MCF 10A (cell line): ENCODE results near the gene CTNNA2. TPM values are rescaled to one million over a fixed set of nuclear protein-coding genes. Genes with fewer than 3 reads are reported as not detected.

Experiments used
- BruUV-seq: library from RNA; stranded (reverse); fragments of 400-500 nt; replicated peaks from 2 replicates; lab custom pipeline; 2021; lab: Mats Ljungman, UMichigan
- CTCF ChIA-PET: fragments of 300-600 bp; sonication (Branson Sonifier 250); formaldehyde crosslinking; extraction: SDS; loops from one replicate; lab custom pipeline; 2021; ENCODE audit warnings: antibody characterized with exemption, inconsistent platforms; lab: Yijun Ruan, JAX
- POLR2A ChIA-PET: fragments of 300-600, 350-650 bp; sonication (Branson Sonifier 250); formaldehyde crosslinking; extraction: SDS; loops from one replicate; lab custom pipeline; 2020; ENCODE audit warnings: antibody characterized with exemption, inconsistent platforms; lab: Yijun Ruan, JAX
- DNase-seq: peaks from one replicate; pipeline ENCODE4 v3.0.0-alpha.2; 2018; ENCODE audit not compliant: unreplicated experiment
- H3K27ac Mint-ChIP-seq: one replicate; pipeline ENCODE4 v1.8.0; 2022; ENCODE audit warnings: mild to moderate bottlenecking, low read depth, mixed read lengths; ENCODE audit not compliant: unreplicated experiment
- H3K27me3 Mint-ChIP-seq: one replicate; pipeline ENCODE4 v1.8.0; 2022; ENCODE audit warnings: mixed read lengths; ENCODE audit not compliant: insufficient read depth, unreplicated experiment
- H3K36me3 Mint-ChIP-seq: one replicate; pipeline ENCODE4 v1.8.0; 2022; ENCODE audit warnings: mild to moderate bottlenecking, moderate library complexity, mixed read lengths; ENCODE audit not compliant: insufficient read depth, unreplicated experiment
- H3K4me1 Mint-ChIP-seq: one replicate; pipeline ENCODE4 v1.8.0; 2022; ENCODE audit warnings: mixed read lengths; ENCODE audit not compliant: insufficient read depth, unreplicated experiment
- H3K4me3 Mint-ChIP-seq: one replicate; pipeline ENCODE4 v1.8.0; 2022; ENCODE audit warnings: mild to moderate bottlenecking, moderate library complexity, mixed read lengths; ENCODE audit not compliant: unreplicated experiment
- H3K9me3 Mint-ChIP-seq: one replicate; pipeline ENCODE4 v1.8.0; 2022; ENCODE audit warnings: mixed read lengths; ENCODE audit not compliant: unreplicated experiment
- intact Hi-C: fragments of 100-400 bp; cut with micrococcal nuclease; formaldehyde crosslinking; loops from 2 replicates; pipeline ENCODE4 v1.14.1; 2022
- total RNA-seq: library from RNA; stranded (reverse); gene quantifications from 2 replicates; pipeline ENCODE4 v1.2.3, GENCODE V29; 2022
- TF ChIP-seq, protein P1 (sequence below): fragments of 200-600 bp; IDR thresholded peaks from one replicate; pipeline ENCODE4 v1.8.0; 2022; ENCODE audit warnings: antibody characterized with exemption, mild to moderate bottlenecking; ENCODE audit not compliant: unreplicated experiment

Gene CTNNA2
- total RNA-seq, 1 experiment from 2014 or later: not detected

DNA sequence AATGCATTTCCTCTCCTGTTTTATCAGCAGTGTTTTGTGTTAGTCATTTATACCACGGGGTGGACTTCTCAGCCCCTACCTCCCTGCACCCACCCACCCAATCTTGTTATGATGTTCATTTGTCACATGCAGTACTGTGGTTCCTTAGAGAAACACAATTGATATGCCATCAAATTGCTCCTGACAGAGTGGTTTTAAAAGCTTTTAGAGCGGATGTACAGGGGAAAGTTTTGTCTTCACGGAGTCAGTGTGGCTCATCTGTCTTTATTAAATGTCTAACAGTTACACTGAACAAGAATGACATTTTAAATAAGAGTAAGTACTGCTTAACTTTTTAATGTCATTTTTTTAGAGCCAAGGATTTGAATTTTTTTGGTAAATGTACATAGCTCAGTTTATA, 634.8 kb downstream of the CTNNA2 start:
- BruUV-seq: no TSS peak
- Mint-ChIP-seq H3K27ac (no peak overlapping the region), H3K4me3 (no peak overlapping the region), H3K4me1 (no peaks in the 10 kb centered on the region), H3K27me3 (no peaks in the 10 kb centered on the region), H3K9me3 (no peaks in the 10 kb centered on the region), H3K36me3 (no peaks in the 10 kb centered on the region)
- POLR2A ChIA-PET: no interaction called here
- no peak for DNase-seq
- TF ChIP-seq, protein P1, sequence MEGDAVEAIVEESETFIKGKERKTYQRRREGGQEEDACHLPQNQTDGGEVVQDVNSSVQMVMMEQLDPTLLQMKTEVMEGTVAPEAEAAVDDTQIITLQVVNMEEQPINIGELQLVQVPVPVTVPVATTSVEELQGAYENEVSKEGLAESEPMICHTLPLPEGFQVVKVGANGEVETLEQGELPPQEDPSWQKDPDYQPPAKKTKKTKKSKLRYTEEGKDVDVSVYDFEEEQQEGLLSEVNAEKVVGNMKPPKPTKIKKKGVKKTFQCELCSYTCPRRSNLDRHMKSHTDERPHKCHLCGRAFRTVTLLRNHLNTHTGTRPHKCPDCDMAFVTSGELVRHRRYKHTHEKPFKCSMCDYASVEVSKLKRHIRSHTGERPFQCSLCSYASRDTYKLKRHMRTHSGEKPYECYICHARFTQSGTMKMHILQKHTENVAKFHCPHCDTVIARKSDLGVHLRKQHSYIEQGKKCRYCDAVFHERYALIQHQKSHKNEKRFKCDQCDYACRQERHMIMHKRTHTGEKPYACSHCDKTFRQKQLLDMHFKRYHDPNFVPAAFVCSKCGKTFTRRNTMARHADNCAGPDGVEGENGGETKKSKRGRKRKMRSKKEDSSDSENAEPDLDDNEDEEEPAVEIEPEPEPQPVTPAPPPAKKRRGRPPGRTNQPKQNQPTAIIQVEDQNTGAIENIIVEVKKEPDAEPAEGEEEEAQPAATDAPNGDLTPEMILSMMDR: no peak
- intact Hi-C loops: no loop called here
- CTCF ChIA-PET: no interaction called here

DNA sequence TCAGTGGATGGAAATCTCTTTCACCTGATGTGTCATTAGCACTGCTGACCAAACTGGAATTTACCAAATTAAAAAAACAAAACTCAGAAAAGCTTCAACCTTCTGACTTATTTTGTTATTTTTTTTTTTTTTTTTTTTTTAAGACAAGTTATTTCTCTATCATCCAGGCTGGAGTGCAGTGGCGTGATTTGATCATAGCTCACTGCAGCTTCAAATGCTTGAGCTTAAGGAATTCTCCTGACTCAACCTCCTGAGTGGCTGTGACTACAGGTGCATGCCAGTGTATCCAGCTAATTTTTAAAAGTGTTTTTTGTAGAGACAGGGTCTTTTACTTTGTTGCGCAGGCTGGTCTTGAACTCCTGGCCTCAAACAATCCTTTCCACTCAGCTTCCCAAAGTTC, 636.1 kb downstream of the CTNNA2 start:
- no peak for DNase-seq
- ChIA-PET CTCF (interaction anchor here (0.6 kb wide), 1 partner anchor 36 kb away, joined by 4 read pairs; no protein-coding TSS in a partner anchor), POLR2A (no interaction called here)
- no TSS peak for BruUV-seq
- Mint-ChIP-seq H3K27me3 (no peaks in the 10 kb centered on the region), H3K9me3 (no peaks in the 10 kb centered on the region), H3K36me3 (no peaks in the 10 kb centered on the region), H3K27ac (no peak overlapping the region), H3K4me3 (no peak overlapping the region), H3K4me1 (no peaks in the 10 kb centered on the region)
- intact Hi-C loops: no loop called here
- TF ChIP-seq, protein P1: no peak

DNA sequence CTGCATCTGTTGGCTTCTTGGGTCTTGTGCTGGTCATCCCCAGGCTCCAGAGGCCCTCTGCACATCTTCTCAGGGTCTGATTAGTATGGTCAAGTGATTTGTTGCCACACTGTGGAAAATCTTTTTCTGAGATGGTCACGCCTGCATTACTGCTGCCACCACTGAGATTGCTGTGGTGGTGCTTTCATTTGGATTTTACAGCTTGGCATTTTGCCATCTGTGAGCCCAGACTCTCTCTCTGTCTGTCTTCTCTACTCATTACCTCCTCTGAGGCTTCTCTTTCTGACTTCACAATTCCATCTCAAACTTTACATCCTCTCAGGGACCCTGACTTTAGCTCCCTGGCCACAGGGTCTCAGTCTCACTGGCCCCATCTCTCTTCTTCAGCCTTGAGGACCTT, 637.1 kb downstream of the CTNNA2 start:
- intact Hi-C loops: no loop called here
- CTCF ChIA-PET: no interaction called here
- BruUV-seq: no TSS peak

DNA sequence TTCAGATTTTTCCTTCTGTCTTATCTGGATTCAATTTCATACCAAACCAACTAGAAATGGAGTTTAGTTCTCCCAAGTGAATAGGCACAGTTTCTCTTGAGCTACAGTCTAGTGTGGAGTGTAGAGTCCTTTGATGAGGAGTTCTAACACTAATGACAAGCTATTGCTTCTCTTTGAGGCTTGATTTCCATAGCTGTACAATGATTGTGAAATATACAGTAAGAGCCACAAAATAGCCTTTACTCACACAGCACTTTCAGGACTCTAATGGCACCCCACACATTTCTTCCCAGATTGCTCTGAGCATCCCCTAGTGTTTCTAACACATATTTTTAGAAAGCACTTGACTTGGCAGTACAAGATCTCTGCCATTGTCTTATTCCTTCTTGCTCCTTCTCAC, 638.4 kb downstream of the CTNNA2 start:
- no peaks in the 10 kb centered on the region for H3K4me1 Mint-ChIP-seq
- BruUV-seq: no TSS peak
- TF ChIP-seq, protein P1: no peak
- H3K36me3 Mint-ChIP-seq: no peaks in the 10 kb centered on the region
- H3K27ac Mint-ChIP-seq: no peak overlapping the region
- no peak overlapping the region for H3K4me3 Mint-ChIP-seq
- ChIA-PET CTCF (no interaction called here), POLR2A (no interaction called here)
- no peaks in the 10 kb centered on the region for H3K27me3 Mint-ChIP-seq
- DNase-seq: no peak
- intact Hi-C loops: no loop called here
- H3K9me3 Mint-ChIP-seq: no peaks in the 10 kb centered on the region

More for the DNA sequence above, 637.1 kb downstream of the CTNNA2 start:
- no peak for DNase-seq
- TF ChIP-seq, protein P1: no peak
- H3K36me3 Mint-ChIP-seq: no peaks in the 10 kb centered on the region
- POLR2A ChIA-PET: no interaction called here
- no peak overlapping the region for H3K4me3 Mint-ChIP-seq
- H3K4me1 Mint-ChIP-seq: no peaks in the 10 kb centered on the region
- H3K27ac Mint-ChIP-seq: no peak overlapping the region
- no peaks in the 10 kb centered on the region for H3K27me3 Mint-ChIP-seq
- no peaks in the 10 kb centered on the region for H3K9me3 Mint-ChIP-seq
